ENCODE measurements around the gene MRGPRE. TPM values are rescaled to one million over a fixed set of nuclear protein-coding genes. Genes with fewer than 3 reads are reported as not detected.

MRGPRE gene
- total and polyA plus RNA-seq, 2 donors (not counting 1 experiment from before 2014, with no cell fraction given): not detected

- ChIA-PET POLR2A (no interaction called here), CTCF (no interaction called here)
- 88% methylated on average over 17 of the region's 21 CpGs for WGBS (ENCODE audit: insufficient coverage)
- TF ChIP-seq, protein P1, sequence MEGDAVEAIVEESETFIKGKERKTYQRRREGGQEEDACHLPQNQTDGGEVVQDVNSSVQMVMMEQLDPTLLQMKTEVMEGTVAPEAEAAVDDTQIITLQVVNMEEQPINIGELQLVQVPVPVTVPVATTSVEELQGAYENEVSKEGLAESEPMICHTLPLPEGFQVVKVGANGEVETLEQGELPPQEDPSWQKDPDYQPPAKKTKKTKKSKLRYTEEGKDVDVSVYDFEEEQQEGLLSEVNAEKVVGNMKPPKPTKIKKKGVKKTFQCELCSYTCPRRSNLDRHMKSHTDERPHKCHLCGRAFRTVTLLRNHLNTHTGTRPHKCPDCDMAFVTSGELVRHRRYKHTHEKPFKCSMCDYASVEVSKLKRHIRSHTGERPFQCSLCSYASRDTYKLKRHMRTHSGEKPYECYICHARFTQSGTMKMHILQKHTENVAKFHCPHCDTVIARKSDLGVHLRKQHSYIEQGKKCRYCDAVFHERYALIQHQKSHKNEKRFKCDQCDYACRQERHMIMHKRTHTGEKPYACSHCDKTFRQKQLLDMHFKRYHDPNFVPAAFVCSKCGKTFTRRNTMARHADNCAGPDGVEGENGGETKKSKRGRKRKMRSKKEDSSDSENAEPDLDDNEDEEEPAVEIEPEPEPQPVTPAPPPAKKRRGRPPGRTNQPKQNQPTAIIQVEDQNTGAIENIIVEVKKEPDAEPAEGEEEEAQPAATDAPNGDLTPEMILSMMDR (IDR thresholded peaks at IDR 0.05): no peak
- TF ChIP-seq EZH2 (IDR thresholded peaks at IDR 0.05; ENCODE audit: borderline replicate concordance, insufficient read depth, low read depth, low read length, poor library complexity, severe bottlenecking): no peak
- H3K9me3 ChIP-seq (ENCODE audit: control extremely low read depth in 1 of 3, control insufficient read depth in 2 of 3, insufficient read depth in 1 of 3, low read length in 2 of 3): no peaks in the 10 kb centered on the region
- H3K27ac Mint-ChIP-seq: no peak overlapping the region
- H3K36me3 ChIP-seq (replicated peaks in 1 of 2; ENCODE audit: control extremely low read depth in 1 of 2, control insufficient read depth in 1 of 2, extremely low read depth in 1 of 2, insufficient read depth in 2 of 2, low read length in 1 of 2): no peaks in the 10 kb centered on the region
- intact Hi-C loops (cut with micrococcal nuclease): no loop called here
- ATAC-seq (ENCODE audit: low read depth) (no peak), DNase-seq (no peak)
- no peaks in the 10 kb centered on the region for H3K27me3 Mint-ChIP-seq
- no peak overlapping the region for H3K4me3 Mint-ChIP-seq
- no peak overlapping the region for H3K27ac ChIP-seq (ENCODE audit: low read length in 2 of 2)
- no peak overlapping the region for H3K4me2 ChIP-seq (replicated peaks; ENCODE audit: low read depth, low read length, poor library complexity, severe bottlenecking)
- H3K4me1 ChIP-seq (ENCODE audit: control insufficient read depth in 2 of 2, insufficient read depth in 2 of 2, low read length in 2 of 2): no peaks in the 10 kb centered on the region
- H3K4me3 ChIP-seq (ENCODE audit: control extremely low read depth in 1 of 5, extremely low read depth in 1 of 5, insufficient read depth in 1 of 5, low read depth in 2 of 5, low read length in 4 of 5): no peak overlapping the region
- H2AFZ ChIP-seq (ENCODE audit: insufficient read depth, low read depth, low read length, poor library complexity, severe bottlenecking): no peak overlapping the region
- H4K20me1 ChIP-seq (ENCODE audit: control insufficient read depth, insufficient read depth, low read length, poor library complexity, severe bottlenecking): no peaks in the 10 kb centered on the region
- no peak overlapping the region for H3K9ac ChIP-seq (ENCODE audit: low read length)
- no peaks in the 10 kb centered on the region for H3K79me2 ChIP-seq (ENCODE audit: control insufficient read depth, insufficient read depth, low read length)
- no peaks in the 10 kb centered on the region for H3K9me3 Mint-ChIP-seq (ENCODE audit: insufficient read depth)
- H3K4me1 Mint-ChIP-seq: no peaks in the 10 kb centered on the region
- no peaks in the 10 kb centered on the region for H3K27me3 ChIP-seq (replicated peaks in 1 of 4; ENCODE audit: control extremely low read depth in 1 of 4, control insufficient read depth in 3 of 4, insufficient read depth in 4 of 4, low read length in 3 of 4)
Measured at GRCh38 chr11:3229673-3230630, 2.3 kb downstream of the MRGPRE start.

DNA sequence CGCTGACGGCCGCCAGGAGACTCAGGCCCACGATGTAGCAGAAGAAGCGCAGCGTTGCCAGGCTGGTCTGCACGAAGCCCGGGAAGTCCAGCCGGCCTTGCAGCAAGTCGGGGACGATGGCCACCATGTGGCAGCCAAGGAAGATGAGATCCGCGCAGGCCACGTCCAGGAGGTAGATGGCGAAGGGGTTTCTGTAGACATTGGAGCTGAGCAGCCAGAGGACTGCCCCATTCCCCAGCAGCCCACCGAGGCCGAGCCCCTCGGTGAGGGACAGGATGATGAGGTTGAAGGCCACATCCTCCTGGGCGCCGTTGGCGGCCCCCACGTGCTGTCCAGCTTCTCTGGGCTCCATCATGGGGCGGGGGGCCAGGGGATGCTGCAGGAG is 3.8 kb downstream of the MRGPRE start:
- no peaks in the 10 kb centered on the region for H3K36me3 ChIP-seq (replicated peaks in 1 of 2; ENCODE audit: control extremely low read depth in 1 of 2, control insufficient read depth in 1 of 2, extremely low read depth in 1 of 2, insufficient read depth in 2 of 2, low read length in 1 of 2)
- ATAC-seq (ENCODE audit: low read depth): no peak
- H3K9ac ChIP-seq (ENCODE audit: low read length): no peak overlapping the region
- no peaks in the 10 kb centered on the region for H3K79me2 ChIP-seq (ENCODE audit: control insufficient read depth, insufficient read depth, low read length)
- no peak overlapping the region for H3K4me2 ChIP-seq (replicated peaks; ENCODE audit: low read depth, low read length, poor library complexity, severe bottlenecking)
- no peak overlapping the region for H3K4me3 ChIP-seq (ENCODE audit: control extremely low read depth in 1 of 5, extremely low read depth in 1 of 5, insufficient read depth in 1 of 5, low read depth in 2 of 5, low read length in 4 of 5)
- H3K27ac ChIP-seq (ENCODE audit: low read length in 2 of 2): no peak overlapping the region
- H2AFZ ChIP-seq (ENCODE audit: insufficient read depth, low read depth, low read length, poor library complexity, severe bottlenecking): no peak overlapping the region
- 84% methylated on average over 22 of the region's 23 CpGs for WGBS (ENCODE audit: insufficient coverage)
- H3K4me1 ChIP-seq (ENCODE audit: control insufficient read depth in 2 of 2, insufficient read depth in 2 of 2, low read length in 2 of 2): no peaks in the 10 kb centered on the region
- POLR2A ChIA-PET: no interaction called here
- intact Hi-C loops (cut with micrococcal nuclease): no loop called here
- H3K27me3 ChIP-seq (replicated peaks in 1 of 4; ENCODE audit: control extremely low read depth in 1 of 4, control insufficient read depth in 3 of 4, insufficient read depth in 4 of 4, low read length in 3 of 4): no peaks in the 10 kb centered on the region
- H3K27ac Mint-ChIP-seq: no peak overlapping the region
- no peak for TF ChIP-seq EZH2 (IDR thresholded peaks at IDR 0.05; ENCODE audit: borderline replicate concordance, insufficient read depth, low read depth, low read length, poor library complexity, severe bottlenecking)
- TF ChIP-seq, protein P1 (IDR thresholded peaks at IDR 0.05): no peak
- H3K9me3 ChIP-seq (ENCODE audit: control extremely low read depth in 1 of 3, control insufficient read depth in 2 of 3, insufficient read depth in 1 of 3, low read length in 2 of 3): no peaks in the 10 kb centered on the region
- no peaks in the 10 kb centered on the region for H3K27me3 Mint-ChIP-seq
- CTCF ChIA-PET: no interaction called here
- no peak overlapping the region for H3K4me3 Mint-ChIP-seq
- H3K9me3 Mint-ChIP-seq (ENCODE audit: insufficient read depth): no peaks in the 10 kb centered on the region
- DNase-seq: no peak
- H3K4me1 Mint-ChIP-seq: no peaks in the 10 kb centered on the region
- no peaks in the 10 kb centered on the region for H4K20me1 ChIP-seq (ENCODE audit: control insufficient read depth, insufficient read depth, low read length, poor library complexity, severe bottlenecking)

Data from B cell (primary cell).